Measurements from ENCODE around the gene SPATC1L.

GRCh38 chr21:46190491-46191131, 6.4 kb upstream of the SPATC1L start:
- TF ChIP-seq CTCF (IDR thresholded peaks at IDR 0.05) (no peak), POLR2A (IDR thresholded peaks at IDR 0.05) (no peak), POLR2AphosphoS5 (IDR thresholded peaks at IDR 0.05; ENCODE audit: insufficient read depth in 1 of 2, low read depth in 1 of 2) (no peak)
